ENCODE results near the gene TMSB15C.

Gene TMSB15C

GRCh38 chrX:104045642-104046041, 30.4 kb downstream of the TMSB15C start:
- DNase-seq (ENCODE audit: low spot score), result no peak

GRCh38 chrX:104041003-104041402, 35.0 kb downstream of the TMSB15C start:
- DNase-seq (ENCODE audit: low spot score), result no peak

DNA sequence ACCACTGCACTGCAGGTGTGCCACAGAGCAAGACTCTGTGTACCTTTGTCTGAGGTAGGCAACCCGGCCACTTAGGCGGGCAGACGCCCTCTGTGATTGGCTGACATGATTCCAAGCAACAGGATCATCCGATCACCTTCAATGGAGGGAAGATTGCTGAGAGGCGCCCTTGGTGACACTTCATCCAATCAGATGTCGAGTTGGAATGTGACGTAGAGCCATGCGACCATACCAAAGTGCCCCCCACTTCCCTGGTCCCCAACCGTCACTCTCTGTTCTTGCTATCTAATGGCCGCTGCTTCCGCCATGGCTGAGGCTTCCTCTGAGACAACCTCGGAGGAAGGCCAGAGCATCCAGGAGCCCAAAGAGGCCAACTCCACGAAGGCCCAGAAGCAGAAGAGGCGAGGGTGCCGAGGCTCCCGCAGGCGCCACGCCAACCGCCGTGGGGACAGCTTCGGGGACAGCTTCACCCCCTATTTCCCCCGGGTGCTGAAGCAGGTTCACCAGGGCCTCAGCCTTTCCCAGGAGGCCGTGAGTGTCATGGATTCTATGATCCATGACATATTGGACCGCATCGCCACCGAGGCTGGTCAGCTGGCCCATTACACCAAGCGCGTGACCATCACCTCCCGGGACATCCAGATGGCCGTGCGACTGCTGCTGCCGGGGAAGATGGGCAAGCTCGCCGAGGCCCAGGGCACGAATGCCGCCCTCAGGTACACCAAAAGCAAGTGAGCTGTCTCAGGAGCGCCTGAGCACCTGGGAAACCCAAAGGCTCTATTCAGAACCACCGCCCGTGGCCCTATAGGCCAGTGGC, 36.1 kb downstream of the TMSB15C start, which contains the start of gene H2BW2:
Gene H2BW2, plus strand, starts transcription at position 268 of the 817 bp plus-strand sequence. Its CDS starts 39 bp downstream, at position 307.
- no peak for DNase-seq (ENCODE audit: low spot score)
